UCSD-AML1 (cell line): ENCODE results near the gene OR4A5.
"Not testable (repeated sequence)": the region's sequence is repeated elsewhere in the genome, so short reads cannot be mapped to it uniquely, and the experiment has no call there.

Source experiments
- DNase-seq: peaks from one replicate; lab custom pipeline; 2025; ENCODE audit not compliant: unreplicated experiment; lab: John Stamatoyannopoulos, UW

OR4A5 gene, protein sequence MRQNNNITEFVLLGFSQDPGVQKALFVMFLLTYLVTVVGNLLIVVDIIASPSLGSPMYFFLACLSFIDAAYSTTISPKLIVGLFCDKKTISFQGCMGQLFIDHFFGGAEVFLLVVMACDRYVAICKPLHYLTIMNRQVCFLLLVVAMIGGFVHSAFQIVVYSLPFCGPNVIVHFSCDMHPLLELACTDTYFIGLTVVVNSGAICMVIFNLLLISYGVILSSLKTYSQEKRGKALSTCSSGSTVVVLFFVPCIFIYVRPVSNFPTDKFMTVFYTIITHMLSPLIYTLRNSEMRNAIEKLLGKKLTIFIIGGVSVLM

DNA sequence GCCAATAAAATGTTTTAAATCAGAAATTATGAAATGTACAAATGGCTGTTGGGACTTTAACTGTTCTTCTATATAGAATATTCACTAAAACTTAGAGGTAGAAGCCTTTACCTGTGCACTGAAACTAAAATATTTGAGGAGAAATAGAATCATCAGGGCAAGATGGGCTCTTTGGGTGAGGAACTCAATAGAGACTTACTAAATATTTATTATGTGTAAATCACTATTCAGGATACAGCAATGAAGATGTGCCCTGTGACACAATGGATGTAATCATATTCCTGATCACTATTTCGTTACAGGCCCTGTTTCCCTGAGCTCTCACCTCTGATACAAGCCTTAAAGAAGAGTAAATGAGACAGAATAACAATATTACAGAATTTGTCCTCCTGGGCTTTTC, at the start of gene OR4A5:
TSS of gene OR4A5 (plus strand) at position 301 of the 400 bp plus-strand sequence. CDS start at position 354, 53 bp downstream.
- not testable (repeated sequence) for DNase-seq

DNA sequence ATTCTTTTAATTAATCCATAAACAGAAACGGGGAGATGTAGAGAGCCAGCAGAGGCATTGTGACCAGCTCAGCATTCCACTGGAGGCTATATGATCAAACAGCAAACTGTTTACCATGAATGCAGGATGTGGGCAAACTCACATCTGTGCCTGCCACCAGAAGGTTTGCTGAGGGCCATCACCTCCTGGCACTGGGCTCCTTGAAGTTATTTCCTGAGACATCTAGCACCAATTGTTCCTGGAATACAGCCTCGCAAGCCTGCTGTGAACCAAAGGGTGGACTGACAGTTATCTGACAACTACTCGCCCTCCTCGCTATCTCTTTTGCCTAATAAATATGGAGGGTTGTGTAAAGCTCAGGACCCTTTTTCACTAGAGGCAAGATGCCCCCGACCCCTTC, 13.5 kb downstream of the OR4A5 start:
- not testable (repeated sequence) for DNase-seq
